Posterior cingulate gyrus (tissue), 11 donors: ENCODE data around the gene TFCP2L1.
A peak's percentile ranks its signal among the peaks of the same experiment; 100 is the strongest.

Experiments used
- DNase-seq, 10 donors: peaks; one replicate each; pipeline versions ENCODE4 v3.0.0 to v3.0.0-alpha.2; 2020 to 2021; ENCODE audit warnings: mixed read lengths in 3 of 10
- intact Hi-C: fragments of 100-400 bp; cut with DNase I; formaldehyde crosslinking; loops from one replicate; pipeline ENCODE4 v1.15.1; 2023

The TFCP2L1 gene

DNA sequence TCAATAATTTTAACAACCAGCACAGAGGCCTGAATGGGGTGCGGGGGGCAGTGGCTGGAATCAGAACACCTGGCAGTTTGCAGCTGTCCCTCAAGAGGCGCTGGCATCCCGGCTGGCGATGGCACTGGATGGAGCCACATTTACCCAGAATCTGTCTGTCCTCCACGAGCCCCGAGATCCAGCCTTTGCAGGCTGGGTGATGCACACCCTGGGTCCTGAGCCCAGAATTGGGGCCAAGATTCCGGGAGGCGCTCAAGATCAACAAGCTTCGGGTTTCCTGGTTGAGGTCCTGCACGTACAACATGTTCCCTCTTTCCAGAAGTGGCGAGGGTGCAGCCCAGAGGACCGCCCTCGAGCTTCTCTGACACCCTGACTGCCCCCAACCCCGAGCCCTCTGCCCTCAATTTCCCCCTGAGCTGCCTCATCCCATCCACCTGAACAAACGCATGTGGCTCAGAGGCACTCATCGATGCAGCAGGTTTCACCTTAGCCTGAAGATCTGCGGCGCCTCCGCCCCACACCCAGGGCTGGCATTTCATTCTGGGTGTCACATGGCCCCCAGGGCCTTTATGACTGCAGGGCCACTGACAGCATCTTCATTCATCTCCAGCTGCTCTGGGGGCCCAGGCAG, 97.5 kb downstream of the TFCP2L1 start:
- intact Hi-C loops: no loop called here
- DNase-seq: peak in 1 of 10 donors; percentile 70

DNA sequence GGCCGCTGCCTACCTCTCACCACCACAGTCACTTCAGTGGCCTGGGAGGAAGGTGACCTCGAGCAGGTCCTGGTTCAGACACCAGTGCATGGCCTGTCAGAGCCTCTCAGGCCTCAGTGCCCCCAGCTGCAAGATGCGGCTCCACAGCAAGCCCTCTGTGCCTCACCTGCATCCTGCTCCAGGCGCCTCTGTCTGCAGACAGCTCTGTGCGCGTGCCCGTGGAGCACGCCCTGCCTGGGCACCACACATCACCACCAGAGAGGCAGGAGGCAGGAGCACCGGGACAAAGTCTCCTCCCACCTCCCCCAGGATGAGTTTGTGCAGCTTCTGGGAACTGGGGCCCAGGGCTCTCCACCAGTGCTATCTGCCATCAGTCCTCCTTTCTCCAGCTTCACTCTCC, 98.7 kb downstream of the TFCP2L1 start:
- peak in 1 of 10 donors; percentile 83 for DNase-seq

DNA sequence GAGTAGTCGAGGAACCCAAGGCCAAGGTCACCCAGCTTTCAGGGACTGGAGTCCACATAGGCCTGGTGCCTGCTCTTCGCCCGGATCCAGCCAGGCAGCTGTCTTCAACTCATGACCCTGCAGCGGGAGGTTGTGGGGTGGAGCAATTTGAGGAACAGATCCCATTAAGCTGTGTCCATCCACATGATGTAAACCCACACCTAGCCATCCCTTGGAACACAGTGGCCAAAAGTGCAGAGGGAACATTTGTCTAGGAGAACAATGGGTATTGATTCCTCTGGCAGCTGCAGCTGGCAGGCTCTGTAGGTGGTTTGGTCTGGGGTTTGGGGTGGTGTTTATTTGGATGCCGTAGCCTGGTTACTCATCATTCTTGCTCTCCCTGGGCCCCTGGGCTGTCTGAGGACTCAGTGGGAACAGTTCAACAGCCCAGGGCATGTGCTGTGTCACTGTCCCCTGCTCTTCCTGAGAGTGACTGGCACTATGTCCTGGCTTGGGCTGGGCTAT, 99.4 kb downstream of the TFCP2L1 start:
- peak in 3 of 10 donors; percentile 30 to 85 (median 42) for DNase-seq
- intact Hi-C loops: no loop called here

More for the DNA sequence above, 98.7 kb downstream of the TFCP2L1 start:
- intact Hi-C loops: no loop called here

DNA sequence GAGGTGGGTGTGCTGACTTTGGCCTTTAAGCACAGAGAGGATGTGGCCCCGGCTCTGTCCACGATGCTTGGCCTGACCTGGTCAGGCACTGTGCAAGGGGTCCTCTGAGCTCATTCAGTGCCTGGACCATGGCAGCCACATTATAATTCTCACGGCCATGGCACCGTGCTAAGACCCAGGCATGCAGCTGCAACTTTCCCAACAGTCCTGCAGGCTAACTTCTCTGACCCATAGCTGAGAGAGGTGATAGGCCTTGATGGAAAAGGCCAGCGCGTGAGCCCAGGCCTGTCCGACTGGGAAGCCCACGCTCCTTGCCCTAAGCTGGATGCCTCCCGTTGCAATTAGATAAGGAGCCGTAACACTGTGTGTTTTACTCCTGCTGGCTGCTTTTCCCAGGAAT, 99.9 kb downstream of the TFCP2L1 start:
- DNase-seq: peak in 1 of 10 donors; percentile 25
- intact Hi-C loops: no loop called here

DNA sequence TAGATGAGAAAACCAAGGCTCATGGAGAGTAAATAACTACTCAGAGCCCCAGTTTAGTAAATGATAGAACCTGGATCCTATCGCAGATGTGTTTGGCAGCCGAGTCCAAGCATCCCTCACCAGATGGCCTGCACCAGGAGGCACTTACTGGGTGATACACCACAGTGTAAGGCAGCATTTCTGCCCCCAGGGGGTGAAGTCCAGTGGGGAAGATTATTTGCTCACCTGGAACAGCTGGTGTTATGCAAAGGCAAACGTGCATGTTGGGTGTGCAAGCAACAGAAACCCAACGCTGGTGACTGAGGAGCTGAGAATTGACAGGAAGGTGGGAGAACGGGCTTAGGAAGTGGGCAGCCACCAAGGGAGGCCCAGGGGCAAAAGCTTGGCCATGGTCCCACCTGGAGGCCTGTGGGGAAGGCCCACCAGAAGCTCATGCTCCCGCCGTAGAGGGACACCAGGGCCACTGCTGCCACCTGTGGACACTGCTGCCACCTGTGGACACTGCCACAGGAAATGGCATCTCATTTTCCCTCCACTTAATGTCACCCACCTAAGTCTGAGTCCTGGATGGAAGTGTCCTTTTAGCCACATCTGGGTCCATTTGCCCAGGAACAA, 100.6 kb downstream of the TFCP2L1 start:
- peak in 1 of 10 donors; percentile 49 for DNase-seq
- intact Hi-C loops: no loop called here

DNA sequence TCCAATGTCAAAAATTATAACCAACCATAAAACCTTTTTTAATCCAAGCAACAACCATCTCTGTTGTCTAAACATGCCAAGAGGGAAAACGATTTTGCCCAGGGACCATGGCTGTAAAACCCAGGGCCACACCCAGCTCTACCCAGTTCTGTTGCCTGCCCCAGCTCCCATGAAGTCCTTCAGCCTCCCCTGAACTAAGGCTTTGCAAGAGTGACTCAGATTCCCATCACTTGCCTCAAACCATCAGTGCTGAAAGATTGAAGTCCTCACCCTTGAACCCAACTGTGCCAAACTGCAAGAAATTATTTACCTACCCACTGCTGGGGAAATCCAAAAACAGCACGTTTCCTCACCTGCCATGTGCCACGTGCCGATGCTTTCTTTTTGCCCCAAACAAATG, 102.5 kb downstream of the TFCP2L1 start:
- peak in 1 of 10 donors; percentile 5 for DNase-seq
- intact Hi-C loops: no loop called here

DNA sequence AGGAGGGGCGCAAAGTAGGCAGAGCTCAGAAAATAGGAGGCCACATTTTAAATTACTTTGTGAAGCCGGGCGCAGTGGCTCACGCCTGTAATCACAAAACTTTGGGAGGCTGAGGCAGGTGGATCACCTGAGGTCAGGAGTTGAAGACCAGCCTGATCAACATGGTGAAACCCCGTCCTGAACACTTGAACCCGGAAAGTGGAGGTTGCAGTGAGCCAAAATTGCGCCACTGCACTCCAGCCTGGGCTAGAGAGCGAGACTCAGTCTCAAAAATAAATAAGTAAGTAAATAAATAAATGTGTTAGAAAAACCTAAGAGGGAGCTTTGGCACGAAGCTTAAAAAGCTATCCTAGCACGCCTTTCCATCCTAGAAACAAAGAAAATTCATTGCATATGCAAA, 105.5 kb downstream of the TFCP2L1 start:
- DNase-seq: peak in 1 of 10 donors; percentile 27
- intact Hi-C loops: no loop called here

DNA sequence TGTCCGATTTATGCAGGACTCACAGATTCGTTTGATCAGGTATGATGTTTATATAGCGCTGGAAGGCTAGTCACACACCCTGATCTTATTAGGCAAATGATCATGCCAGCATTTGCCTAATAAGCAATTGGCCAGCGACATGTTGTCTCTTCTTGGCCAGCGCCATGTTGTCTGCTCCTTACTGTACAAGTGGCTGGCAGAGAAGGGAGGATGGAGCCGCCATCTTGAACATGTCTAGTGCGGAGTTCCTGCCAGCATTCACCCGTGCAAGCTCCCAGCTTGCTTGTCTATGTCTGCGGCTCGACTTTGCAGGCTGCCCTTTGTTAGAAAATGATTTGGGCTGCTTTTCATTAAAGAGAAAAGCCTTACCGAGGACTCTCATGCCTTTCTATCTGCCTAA, 106.3 kb downstream of the TFCP2L1 start:
- DNase-seq: peak in 1 of 10 donors; percentile 32
- intact Hi-C loops: no loop called here

DNA sequence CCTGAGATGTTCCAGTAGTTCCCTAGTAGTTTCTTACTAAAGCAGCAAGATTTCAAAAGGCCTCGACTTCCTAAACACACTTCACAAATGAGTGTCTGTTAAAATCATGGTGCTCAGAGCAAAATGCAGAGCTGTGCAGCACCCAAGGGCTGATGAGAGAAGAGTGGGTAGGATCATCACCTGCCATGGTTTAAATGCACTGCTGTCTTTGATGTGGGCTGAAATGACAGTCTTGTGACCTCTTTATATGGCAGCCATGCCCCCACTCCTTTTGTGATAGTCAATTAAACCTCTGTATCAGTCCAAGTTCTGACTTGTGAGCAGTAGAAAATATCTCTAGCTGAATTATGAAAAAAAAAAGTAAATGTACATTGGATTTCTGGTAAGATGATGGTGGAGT, 107.1 kb downstream of the TFCP2L1 start:
- intact Hi-C loops: no loop called here
- peak in 1 of 10 donors; percentile 4 for DNase-seq

DNA sequence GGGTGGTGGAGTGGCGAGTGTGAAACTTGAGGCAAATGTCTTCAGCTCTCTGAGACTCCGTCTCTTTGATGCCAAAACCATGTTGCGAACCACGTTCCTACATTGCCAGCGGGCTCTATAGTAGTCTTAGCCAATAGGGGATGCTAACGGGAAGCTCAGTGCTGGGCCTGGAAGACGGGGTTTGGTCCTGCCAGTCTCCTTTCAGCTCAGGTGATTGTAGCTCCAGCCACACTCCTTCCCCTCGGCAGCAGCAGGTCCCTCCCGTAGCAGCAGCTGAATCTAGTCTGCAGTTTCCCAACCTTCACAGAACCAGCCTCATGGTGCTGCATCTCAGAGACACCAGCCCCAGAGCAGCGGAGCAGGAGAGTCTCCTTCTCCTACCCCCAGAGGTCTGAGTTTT, 109.7 kb downstream of the TFCP2L1 start:
- intact Hi-C loops: no loop called here
- peak in 2 of 10 donors; percentile 24 to 77 for DNase-seq

DNA sequence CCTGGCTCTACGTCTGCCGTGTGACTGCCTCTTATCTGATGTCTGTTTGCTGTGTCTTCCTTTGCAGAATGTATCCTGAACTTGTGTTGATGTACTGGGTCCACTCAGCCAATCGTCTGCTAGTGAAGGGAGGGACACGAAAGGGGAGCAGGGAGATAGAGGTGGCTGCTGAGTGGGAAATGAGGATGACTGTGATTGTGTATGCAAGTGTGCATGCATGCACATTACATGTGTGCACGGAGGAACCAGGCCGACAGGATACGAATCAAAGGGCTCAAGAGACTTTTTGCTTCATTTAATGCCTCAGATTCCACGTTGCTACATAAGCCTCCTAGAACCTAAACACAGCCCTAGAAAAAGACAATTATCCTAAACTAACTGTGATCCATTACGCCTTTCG, 111.2 kb downstream of the TFCP2L1 start:
- intact Hi-C loops: no loop called here

DNA sequence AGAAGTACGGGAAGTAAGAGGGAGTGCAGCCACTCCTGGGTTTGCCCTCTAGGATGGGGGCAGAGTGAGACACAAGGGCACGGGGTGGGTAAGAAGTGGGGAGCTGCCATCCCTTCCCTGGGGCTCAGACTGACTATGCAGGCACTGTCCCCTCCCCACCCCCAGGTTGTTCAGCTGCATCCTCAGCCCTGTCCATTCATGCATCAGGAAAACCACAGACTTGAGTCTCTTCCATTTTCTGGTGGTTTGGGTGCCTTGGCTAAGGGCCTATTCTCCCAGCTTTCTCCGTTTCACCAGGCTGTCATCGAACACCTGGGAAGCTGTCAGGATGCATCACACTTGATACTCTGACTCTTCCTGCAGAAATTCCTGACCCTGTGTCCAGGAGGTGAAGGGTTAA, 111.9 kb downstream of the TFCP2L1 start:
- DNase-seq: peak in 1 of 10 donors; percentile 6
- intact Hi-C loops: no loop called here

More for the DNA sequence above, 111.2 kb downstream of the TFCP2L1 start:
- no peak for DNase-seq

DNA sequence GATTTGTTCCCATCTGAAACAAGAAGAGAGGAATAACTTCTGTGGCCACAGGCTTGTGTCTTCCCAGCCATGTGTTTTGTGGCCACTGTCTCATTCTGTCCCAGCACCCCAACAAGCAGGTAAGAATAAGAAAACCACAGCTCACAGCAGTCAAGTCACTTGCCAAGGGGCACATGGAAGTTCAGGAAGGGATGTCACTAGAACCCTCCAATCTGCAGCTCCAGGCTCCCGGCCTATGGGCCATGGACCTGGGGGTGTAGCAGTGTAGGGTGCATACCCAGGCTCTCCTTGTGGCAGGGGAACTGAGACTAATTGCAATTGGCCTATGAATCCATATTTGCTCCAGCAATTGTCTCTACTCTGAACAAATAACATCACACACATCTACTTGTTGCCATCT, 112.5 kb downstream of the TFCP2L1 start:
- peak in 1 of 10 donors; percentile 51 for DNase-seq
- intact Hi-C loops: no loop called here

DNA sequence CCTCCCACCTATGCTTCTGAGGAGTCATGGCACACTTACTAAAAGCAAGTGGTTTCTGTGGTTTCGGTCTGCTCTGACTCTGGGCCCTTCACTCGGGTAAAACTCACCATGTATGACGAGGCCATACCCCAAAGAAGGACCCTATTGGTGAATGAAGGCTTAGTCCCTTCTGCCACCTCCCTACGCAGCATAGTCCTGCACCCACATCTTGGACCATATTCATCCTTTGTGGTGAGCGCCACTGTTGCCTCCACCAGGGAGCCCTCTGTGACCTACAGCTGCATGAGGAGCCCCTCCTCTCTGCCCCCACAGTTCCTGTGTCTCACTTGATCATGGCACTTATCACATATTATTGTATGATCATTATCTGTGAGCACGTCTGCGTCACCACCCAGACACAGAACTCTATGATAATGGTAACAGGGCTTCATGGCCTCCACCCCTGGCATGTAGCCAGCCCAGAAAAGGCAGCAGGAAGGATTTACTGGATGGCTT, 113.3 kb downstream of the TFCP2L1 start:
- intact Hi-C loops: no loop called here
- DNase-seq: peak in 1 of 10 donors; percentile 55

DNA sequence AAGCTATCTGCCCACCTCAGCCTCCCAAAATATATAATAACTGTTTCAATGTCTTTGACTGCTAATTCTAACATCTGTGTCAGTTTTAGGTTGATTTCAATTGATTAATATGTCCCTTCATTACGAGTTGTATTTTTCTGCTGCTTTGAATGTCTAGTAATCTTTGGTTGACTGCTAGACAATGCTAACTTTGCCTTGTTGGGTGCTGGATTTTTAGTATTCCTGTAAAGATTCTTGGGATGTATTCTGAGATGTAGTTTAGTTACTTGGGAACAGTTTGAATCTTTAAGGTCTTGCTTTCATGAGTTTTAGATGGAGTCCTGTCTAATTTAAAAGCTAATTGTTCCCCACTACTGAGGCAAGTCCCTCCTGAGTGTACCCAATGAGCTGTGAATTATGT, 114.4 kb downstream of the TFCP2L1 start:
- intact Hi-C loops: no loop called here

DNA sequence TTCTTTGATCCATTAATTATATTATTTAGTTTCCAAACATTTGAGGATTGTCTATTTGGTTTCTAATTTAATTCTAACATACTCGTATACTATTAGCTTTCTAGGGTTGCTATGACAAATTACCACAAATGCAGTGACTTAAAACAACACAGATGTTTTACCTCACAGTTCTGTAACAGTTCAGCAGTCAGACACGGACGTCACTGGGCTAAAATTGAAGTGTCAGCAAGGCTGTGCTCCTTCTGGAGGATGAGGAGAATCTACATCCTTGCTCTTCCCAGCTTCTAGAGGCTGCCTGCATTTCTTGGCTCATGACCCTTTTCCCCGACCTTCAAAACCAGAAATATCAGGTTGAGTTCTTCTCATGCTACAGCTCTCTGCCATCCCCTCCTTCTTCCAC, 117.6 kb downstream of the TFCP2L1 start:
- intact Hi-C loops: no loop called here

More for the DNA sequence above, 114.4 kb downstream of the TFCP2L1 start:
- DNase-seq: no peak

More for the DNA sequence above, 117.6 kb downstream of the TFCP2L1 start:
- no peak for DNase-seq
